ENCODE data around the gene GRIK3.

Gene GRIK3

DNA sequence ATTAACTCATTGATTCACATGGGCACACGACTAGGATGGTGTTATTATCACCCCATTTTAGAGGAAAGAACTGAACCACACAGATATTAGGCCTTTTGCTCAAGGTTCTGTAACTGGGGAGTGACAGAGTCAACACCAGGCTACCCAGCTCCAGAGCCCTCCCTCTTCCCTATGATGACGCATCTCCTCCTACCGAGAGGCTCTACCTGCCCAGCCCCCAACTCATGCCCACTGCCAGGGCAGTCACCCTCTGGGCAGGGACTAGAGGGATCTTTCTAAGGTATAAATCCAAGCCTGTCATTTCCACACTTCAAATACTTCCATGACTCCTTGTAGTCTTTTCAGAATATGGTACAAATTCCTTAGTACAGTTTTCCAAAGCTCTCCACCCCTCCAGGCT is 171.3 kb downstream of the GRIK3 start:
- ChIA-PET POLR2A (no interaction called here), CTCF (interaction anchor here (0.5 to 2.2 kb wide), 3 partner anchors 8 to 307 kb away, joined by 3 to 15 read pairs (median 14); no protein-coding TSS in a partner anchor)
- no peak for DNase-seq (ENCODE audit: extremely low spot score)
- TF ChIP-seq BHLHE40 (IDR thresholded peaks at IDR 0.05; ENCODE audit: borderline replicate concordance) (no peak), HDGF (IDR thresholded peaks at IDR 0.05; ENCODE audit: borderline replicate concordance) (no peak), LEF1 (IDR thresholded peaks at IDR 0.05; ENCODE audit: borderline replicate concordance) (no peak), L3MBTL2 (conservative IDR thresholded peaks at IDR 0.05) (no peak), ELF4 (IDR thresholded peaks at IDR 0.05) (no peak), FOXK2 (IDR thresholded peaks at IDR 0.05) (no peak), ARNT (IDR thresholded peaks at IDR 0.05) (no peak), FOXM1 (IDR thresholded peaks at IDR 0.05; ENCODE audit: borderline replicate concordance) (no peak), SUZ12 (IDR thresholded peaks at IDR 0.05) (no peak), CTBP1 (IDR thresholded peaks at IDR 0.05; ENCODE audit: borderline replicate concordance) (no peak), SP1 (IDR thresholded peaks at IDR 0.05) (no peak), ZNF384 (IDR thresholded peaks at IDR 0.05) (no peak)

- TF ChIP-seq ARNT (IDR thresholded peaks at IDR 0.05) (no peak), SP1 (IDR thresholded peaks at IDR 0.05) (no peak), ELF4 (IDR thresholded peaks at IDR 0.05) (no peak), FOXM1 (IDR thresholded peaks at IDR 0.05; ENCODE audit: borderline replicate concordance) (no peak), FOXK2 (IDR thresholded peaks at IDR 0.05) (no peak), CTBP1 (IDR thresholded peaks at IDR 0.05; ENCODE audit: borderline replicate concordance) (no peak), HDGF (IDR thresholded peaks at IDR 0.05; ENCODE audit: borderline replicate concordance) (no peak), L3MBTL2 (conservative IDR thresholded peaks at IDR 0.05) (no peak), NFRKB (IDR thresholded peaks at IDR 0.05) (no peak), TARDBP (IDR thresholded peaks at IDR 0.05) (no peak), LEF1 (IDR thresholded peaks at IDR 0.05; ENCODE audit: borderline replicate concordance) (no peak), ZNF384 (IDR thresholded peaks at IDR 0.05) (no peak), BHLHE40 (IDR thresholded peaks at IDR 0.05; ENCODE audit: borderline replicate concordance) (no peak), SUZ12 (IDR thresholded peaks at IDR 0.05) (no peak), FOXA1 (IDR thresholded peaks at IDR 0.05) (no peak)
- TF ChIP-seq, protein P1, sequence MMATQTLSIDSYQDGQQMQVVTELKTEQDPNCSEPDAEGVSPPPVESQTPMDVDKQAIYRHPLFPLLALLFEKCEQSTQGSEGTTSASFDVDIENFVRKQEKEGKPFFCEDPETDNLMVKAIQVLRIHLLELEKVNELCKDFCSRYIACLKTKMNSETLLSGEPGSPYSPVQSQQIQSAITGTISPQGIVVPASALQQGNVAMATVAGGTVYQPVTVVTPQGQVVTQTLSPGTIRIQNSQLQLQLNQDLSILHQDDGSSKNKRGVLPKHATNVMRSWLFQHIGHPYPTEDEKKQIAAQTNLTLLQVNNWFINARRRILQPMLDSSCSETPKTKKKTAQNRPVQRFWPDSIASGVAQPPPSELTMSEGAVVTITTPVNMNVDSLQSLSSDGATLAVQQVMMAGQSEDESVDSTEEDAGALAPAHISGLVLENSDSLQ (IDR thresholded peaks at IDR 0.05) = no peak
- no peak for DNase-seq (ENCODE audit: extremely low spot score)
- ChIA-PET POLR2A (no interaction called here), CTCF (interaction anchor here (1.0 kb wide), 1 partner anchor 8 kb away, joined by 3 read pairs; no protein-coding TSS in a partner anchor)
Measured at GRCh38 chr1:36861375-36861774, 172.9 kb downstream of the GRIK3 start.

DNA sequence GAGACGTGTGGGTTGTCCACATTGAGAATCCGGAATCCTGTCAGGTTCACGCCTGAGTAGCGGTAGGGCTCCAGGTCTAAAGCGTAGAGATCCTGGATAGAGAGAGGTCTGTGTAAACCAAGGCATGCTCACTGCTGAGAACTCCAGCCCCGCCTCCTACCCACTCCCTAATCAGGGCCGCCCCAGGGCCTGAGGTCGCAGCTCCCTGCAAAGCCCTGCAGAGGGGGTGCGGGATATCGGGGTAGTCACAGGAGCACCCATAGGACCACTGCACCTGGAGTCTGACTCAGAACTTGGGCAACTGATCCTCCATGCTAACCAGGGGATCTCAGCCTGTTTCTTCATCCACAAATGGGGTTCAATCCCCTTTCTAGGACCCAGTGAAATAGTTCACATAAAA is 174.4 kb downstream of the GRIK3 start:
- ChIA-PET POLR2A (no interaction called here), CTCF (no interaction called here)
- no peak for TF ChIP-seq ELF4 (IDR thresholded peaks at IDR 0.05)
- TF ChIP-seq NFRKB (IDR thresholded peaks at IDR 0.05) = no peak
- no peak for TF ChIP-seq SP1 (IDR thresholded peaks at IDR 0.05)
- TF ChIP-seq BHLHE40 (IDR thresholded peaks at IDR 0.05; ENCODE audit: borderline replicate concordance) = no peak
- no peak for TF ChIP-seq FOXA1 (IDR thresholded peaks at IDR 0.05)
- no peak for TF ChIP-seq SUZ12 (IDR thresholded peaks at IDR 0.05)
- no peak for TF ChIP-seq L3MBTL2 (conservative IDR thresholded peaks at IDR 0.05)
- TF ChIP-seq ARNT (IDR thresholded peaks at IDR 0.05) = no peak
- TF ChIP-seq LEF1 (IDR thresholded peaks at IDR 0.05; ENCODE audit: borderline replicate concordance) = no peak
- TF ChIP-seq CTBP1 (IDR thresholded peaks at IDR 0.05; ENCODE audit: borderline replicate concordance) = no peak
- TF ChIP-seq FOXK2 (IDR thresholded peaks at IDR 0.05) = no peak
- TF ChIP-seq ZNF384 (IDR thresholded peaks at IDR 0.05) = no peak
- TF ChIP-seq HDGF (IDR thresholded peaks at IDR 0.05; ENCODE audit: borderline replicate concordance) = no peak
- no peak for TF ChIP-seq TARDBP (IDR thresholded peaks at IDR 0.05)
- TF ChIP-seq, protein P1 (IDR thresholded peaks at IDR 0.05) = no peak
- TF ChIP-seq FOXM1 (IDR thresholded peaks at IDR 0.05; ENCODE audit: borderline replicate concordance) = no peak
- DNase-seq (ENCODE audit: extremely low spot score) = no peak

- CTCF ChIA-PET = no interaction called here
- TF ChIP-seq ARNT (IDR thresholded peaks at IDR 0.05) (no peak), ZNF384 (IDR thresholded peaks at IDR 0.05) (no peak), L3MBTL2 (conservative IDR thresholded peaks at IDR 0.05) (no peak), SUZ12 (IDR thresholded peaks at IDR 0.05) (no peak), HDGF (IDR thresholded peaks at IDR 0.05; ENCODE audit: borderline replicate concordance) (no peak), ELF4 (IDR thresholded peaks at IDR 0.05) (no peak), TARDBP (IDR thresholded peaks at IDR 0.05) (no peak), FOXM1 (IDR thresholded peaks at IDR 0.05; ENCODE audit: borderline replicate concordance) (no peak)
- TF ChIP-seq, protein P1 (IDR thresholded peaks at IDR 0.05) = no peak
- no peak for DNase-seq (ENCODE audit: extremely low spot score)
- POLR2A ChIA-PET = interaction anchor here (1.5 kb wide), 1 partner anchor 10 kb away, joined by 3 read pairs; no protein-coding TSS in a partner anchor
Measured at GRCh38 chr1:36858981-36859380, 175.3 kb downstream of the GRIK3 start.

GRCh38 chr1:36858553-36858952 is 175.8 kb downstream of the GRIK3 start:
- TF ChIP-seq, protein P1 (IDR thresholded peaks at IDR 0.05) = no peak
- TF ChIP-seq L3MBTL2 (conservative IDR thresholded peaks at IDR 0.05) (no peak), ZNF384 (IDR thresholded peaks at IDR 0.05) (no peak), HDGF (IDR thresholded peaks at IDR 0.05; ENCODE audit: borderline replicate concordance) (no peak), FOXA1 (IDR thresholded peaks at IDR 0.05) (no peak), CTBP1 (IDR thresholded peaks at IDR 0.05; ENCODE audit: borderline replicate concordance) (no peak), FOXM1 (IDR thresholded peaks at IDR 0.05; ENCODE audit: borderline replicate concordance) (no peak), SP1 (IDR thresholded peaks at IDR 0.05) (no peak), ARNT (IDR thresholded peaks at IDR 0.05) (no peak)
- DNase-seq (ENCODE audit: extremely low spot score) = no peak
- POLR2A ChIA-PET = interaction anchor here (1.5 kb wide), 1 partner anchor 10 kb away, joined by 3 read pairs; no protein-coding TSS in a partner anchor
- CTCF ChIA-PET = no interaction called here

All from HEK293T (cell line).